Skeletal muscle satellite cell (primary cell): ENCODE data around the gene POLR1A.

ENCODE experiments used
- H3K27me3 ChIP-seq: 2 replicates; pipeline ENCODE4 v1.7.0; 2013; ENCODE audit warnings: low read length; ENCODE audit not compliant: control insufficient read depth, insufficient read depth
- H3K36me3 ChIP-seq: 2 replicates; pipeline ENCODE4 v1.7.0; 2013; ENCODE audit warnings: mild to moderate bottlenecking, control low read depth, low read length; ENCODE audit not compliant: insufficient read depth
- H3K4me1 ChIP-seq: 2 replicates; pipeline ENCODE4 v1.7.0; 2013; ENCODE audit warnings: low read length; ENCODE audit not compliant: control insufficient read depth, insufficient read depth
- H3K4me2 ChIP-seq: 2 replicates; pipeline ENCODE4 v1.7.0; 2013; ENCODE audit warnings: mild to moderate bottlenecking, low read length
- H3K4me3 ChIP-seq: 2 replicates; pipeline ENCODE4 v1.7.0; 2013; ENCODE audit warnings: low read length
- H3K9ac ChIP-seq: 2 replicates; pipeline ENCODE4 v1.7.0; 2013; ENCODE audit warnings: mild to moderate bottlenecking, low read depth, low read length, moderate library complexity
- H3K9me3 ChIP-seq: replicated peaks from 2 replicates; pipeline ENCODE4 v1.7.0; 2013; ENCODE audit warnings: mild to moderate bottlenecking, control low read depth, low read length

POLR1A gene

DNA sequence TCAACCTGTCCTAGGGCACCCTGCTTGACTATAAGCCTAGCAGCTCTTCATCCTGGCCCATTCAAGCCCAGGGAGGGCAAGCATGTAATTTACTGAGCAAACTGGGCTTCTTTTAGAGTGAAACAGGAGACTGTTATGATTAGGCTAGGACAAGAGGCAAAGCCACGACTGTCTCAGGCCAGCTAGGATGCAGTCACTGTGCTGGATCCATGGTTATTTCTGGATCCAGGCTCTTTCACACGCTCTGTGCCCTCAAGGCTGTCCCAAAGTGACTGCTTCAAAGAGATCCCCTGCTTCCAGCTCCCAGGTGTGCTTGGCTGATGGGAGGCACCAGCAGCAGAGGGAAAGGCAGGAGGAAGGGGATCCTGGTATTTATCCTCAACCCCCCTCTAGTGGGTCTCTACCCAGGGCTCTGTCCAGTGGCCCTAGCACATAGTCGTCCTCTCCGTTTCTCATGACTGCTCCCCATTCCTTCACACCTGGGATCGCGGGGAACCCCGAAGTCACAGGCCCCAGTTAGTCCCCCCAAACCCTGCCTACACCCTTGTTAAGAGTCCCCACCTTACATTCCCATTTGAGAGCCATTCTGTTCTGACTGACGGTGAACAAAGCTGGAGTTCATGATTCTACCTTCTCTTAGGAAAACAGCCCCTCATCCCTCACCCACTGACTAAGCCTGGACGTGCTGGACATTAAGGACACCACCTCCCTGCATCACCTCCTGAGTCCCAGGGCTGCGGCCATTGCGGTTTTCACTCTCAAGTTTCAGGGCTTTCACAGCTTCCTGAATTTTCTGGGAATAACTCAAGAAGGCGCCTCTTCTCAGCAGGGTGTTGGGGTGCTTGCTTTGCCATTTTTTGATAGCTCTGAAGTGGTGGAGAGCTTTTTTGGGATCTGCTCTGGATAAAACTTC is 63.2 kb downstream of the POLR1A start:
- H3K27me3 ChIP-seq = no peaks in the 10 kb centered on the region
- H3K36me3 ChIP-seq = peaks cover 86% of the 10 kb centered on the region
- no peak overlapping the region for H3K9ac ChIP-seq
- no peak overlapping the region for H3K4me3 ChIP-seq
- H3K4me1 ChIP-seq = peaks cover 12% of the 10 kb centered on the region
- no peaks in the 10 kb centered on the region for H3K9me3 ChIP-seq
- no peak overlapping the region for H3K4me2 ChIP-seq

DNA sequence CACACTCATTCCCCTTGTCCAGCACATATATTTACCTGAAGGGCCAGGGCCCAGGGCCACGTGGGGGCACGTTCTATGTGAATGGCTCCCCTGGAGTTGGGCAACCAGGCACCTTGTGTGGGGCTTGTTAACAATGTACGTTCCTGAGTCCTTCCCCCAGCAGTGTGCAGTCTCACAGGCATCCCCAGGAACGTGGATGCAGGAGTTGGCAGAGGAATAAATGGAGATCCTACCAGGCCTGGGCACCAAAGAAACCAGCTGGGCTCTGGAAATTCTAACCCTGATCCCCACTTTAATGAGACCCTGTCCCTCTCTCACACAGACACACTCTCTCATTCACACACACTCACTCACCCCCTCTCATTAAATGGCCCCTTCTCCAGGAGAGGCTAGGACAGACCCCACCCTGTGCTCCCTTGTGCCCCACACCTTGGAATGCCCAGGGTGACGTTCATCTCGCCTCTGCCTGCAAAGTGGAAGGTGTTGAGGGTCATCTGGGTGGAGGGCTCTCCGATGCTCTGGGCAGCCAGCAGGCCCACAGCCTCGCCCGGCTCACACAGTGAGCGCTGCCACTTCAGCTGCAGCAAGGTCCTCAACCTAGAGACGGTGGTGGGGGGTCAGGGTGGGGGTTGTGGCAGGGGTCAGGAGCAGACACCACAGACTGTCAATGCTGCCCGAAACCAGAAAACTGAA is 65.6 kb downstream of the POLR1A start:
- H3K36me3 ChIP-seq = peaks cover 69% of the 10 kb centered on the region

DNA sequence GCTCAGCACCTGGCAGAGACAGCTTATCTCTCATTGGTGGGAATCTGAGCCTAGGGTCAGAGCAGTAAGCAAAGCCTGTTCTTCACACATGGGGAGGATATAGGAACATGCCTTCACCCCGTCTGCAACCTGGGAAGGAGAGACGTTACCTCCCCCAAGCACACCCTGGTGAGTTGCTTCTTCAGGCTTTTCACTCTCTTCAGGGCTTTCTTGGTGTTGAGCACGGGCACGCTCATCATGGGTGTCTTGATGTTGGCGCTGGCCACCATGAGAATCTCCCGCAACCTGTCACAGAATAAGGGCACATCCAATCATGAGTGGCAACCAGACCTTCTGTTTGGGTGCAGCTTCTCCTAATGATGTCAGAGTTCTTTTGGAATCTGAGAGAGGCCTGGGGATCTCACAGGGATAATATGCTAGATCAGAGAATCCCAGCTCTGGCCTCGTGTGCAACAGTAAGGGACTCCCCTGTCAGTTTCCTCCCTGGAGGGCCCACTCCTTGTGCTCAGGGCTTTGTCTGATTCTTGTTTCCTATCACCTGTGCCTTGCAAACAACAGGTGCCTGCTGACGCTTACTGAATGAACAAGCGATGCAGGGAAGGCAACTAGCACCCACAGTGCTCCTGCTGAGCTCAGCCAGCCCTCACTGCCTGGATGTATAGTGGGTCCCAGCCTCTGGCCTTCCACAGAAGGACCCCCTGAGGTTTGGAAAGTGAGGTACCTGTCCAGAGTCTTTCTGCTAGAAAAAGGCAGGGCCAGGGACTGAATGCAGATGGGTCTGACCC is 66.3 kb downstream of the POLR1A start:
- H3K36me3 ChIP-seq = peaks cover 66% of the 10 kb centered on the region

More for the DNA sequence above, 65.6 kb downstream of the POLR1A start:
- Histone ChIP-seq H3K9ac (no peak overlapping the region), H3K4me3 (no peak overlapping the region), H3K4me1 (peaks cover 36% of the 10 kb centered on the region), H3K9me3 (no peaks in the 10 kb centered on the region), H3K4me2 (no peak overlapping the region), H3K27me3 (no peaks in the 10 kb centered on the region)

DNA sequence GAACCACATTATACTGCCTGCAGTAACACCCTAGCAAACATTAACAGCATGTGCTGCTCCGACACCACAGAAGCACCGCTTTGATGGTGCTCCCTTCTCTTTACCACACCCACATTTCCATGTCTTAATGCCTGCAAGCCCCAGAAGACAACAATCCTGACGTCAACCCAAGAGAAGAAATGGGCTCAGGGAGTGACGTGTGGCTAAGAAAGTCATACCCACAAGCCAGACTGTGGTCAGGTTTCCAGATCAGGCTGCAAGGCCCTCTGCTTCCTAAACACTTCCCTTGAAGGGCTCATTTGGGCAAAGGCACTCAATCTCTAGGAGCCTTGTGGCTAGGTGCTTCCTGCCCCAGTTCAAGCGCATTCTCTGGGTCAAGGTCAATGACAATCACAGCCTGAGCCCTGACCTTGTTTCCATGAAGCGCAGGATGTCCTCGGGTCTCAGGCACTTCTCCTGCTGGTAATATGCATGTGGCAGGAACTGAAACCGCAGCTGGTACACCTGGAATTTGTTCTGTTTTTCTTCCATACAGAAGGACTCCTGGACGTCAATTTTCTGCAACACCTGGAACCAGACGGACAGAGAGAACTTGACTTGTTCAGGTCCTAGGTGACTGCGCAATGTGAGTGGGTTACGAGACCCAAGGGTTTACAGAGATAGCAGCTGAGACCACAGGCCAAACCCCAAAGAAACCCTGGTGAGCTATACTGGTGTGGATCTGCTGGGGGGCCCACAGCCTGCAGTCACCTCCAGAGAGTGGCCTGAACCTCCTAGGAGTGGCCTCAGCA is 67.2 kb downstream of the POLR1A start:
- Histone ChIP-seq H3K9me3 (no peaks in the 10 kb centered on the region), H3K36me3 (peaks cover 68% of the 10 kb centered on the region), H3K4me1 (peaks cover 37% of the 10 kb centered on the region), H3K27me3 (no peaks in the 10 kb centered on the region), H3K4me2 (no peak overlapping the region), H3K9ac (no peak overlapping the region), H3K4me3 (no peak overlapping the region)

More for the DNA sequence above, 66.3 kb downstream of the POLR1A start:
- no peaks in the 10 kb centered on the region for H3K27me3 ChIP-seq
- no peaks in the 10 kb centered on the region for H3K9me3 ChIP-seq
- no peak overlapping the region for H3K9ac ChIP-seq
- H3K4me3 ChIP-seq = no peak overlapping the region
- peaks cover 37% of the 10 kb centered on the region for H3K4me1 ChIP-seq
- no peak overlapping the region for H3K4me2 ChIP-seq

DNA sequence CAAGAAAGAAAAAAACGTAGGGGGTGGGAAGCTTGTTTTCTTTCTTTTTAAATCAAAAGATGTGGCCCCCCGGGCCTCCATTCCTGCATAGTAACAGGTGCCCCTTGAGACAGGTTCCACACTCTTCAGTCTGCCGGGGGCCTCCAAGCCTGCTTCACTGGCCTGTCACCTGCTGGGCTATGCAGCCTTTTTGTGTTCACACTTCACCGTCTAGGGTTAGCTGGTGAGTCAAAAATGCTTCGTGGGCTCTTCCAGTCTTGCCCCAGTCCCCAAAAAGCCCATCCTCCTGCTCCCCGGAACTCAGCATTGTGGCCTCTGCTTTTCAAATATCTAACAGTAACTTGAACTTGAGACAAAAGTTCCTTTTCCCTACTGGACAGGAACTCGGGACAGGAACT is 67.9 kb downstream of the POLR1A start:
- Histone ChIP-seq H3K4me3 (no peak overlapping the region), H3K9me3 (no peaks in the 10 kb centered on the region), H3K27me3 (no peaks in the 10 kb centered on the region), H3K9ac (no peak overlapping the region), H3K36me3 (peaks cover 68% of the 10 kb centered on the region), H3K4me2 (no peak overlapping the region), H3K4me1 (peaks cover 37% of the 10 kb centered on the region)

DNA sequence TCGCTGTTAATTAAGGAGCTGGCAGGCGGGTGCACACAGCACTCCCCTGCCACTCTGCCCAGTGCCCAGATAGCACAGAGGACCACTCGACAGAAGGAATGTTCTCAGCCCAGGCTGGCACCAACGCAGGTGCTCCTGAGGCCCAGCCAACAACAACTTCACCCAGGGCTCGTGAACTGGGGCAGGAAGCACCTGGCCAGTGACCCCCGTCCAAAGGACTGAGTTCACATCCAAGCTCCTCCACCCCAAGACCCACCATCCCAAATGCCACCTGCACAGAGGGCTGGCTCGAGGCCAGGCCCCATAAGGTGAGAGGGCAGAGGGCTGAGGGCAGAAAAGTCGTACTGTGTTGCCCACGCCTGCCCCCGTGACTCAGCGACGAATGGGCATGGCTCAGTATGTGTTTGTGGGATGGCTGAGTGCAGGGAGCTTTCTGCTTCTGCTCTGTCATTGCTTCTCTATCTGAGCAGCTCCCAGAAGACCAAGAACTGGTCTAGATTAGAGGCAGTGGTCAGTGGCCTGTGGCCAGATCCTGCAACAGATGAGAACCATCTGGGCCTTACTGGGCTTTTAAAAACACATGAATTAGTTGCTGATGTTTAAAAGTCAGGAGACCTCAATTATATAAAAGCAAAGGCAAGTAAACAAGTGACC is 68.4 kb downstream of the POLR1A start:
- no peak overlapping the region for H3K4me2 ChIP-seq
- no peaks in the 10 kb centered on the region for H3K27me3 ChIP-seq
- H3K4me1 ChIP-seq = peaks cover 37% of the 10 kb centered on the region
- no peaks in the 10 kb centered on the region for H3K9me3 ChIP-seq
- peaks cover 65% of the 10 kb centered on the region for H3K36me3 ChIP-seq
- H3K9ac ChIP-seq = peak overlapping the region; percentile 76
- H3K4me3 ChIP-seq = no peak overlapping the region

DNA sequence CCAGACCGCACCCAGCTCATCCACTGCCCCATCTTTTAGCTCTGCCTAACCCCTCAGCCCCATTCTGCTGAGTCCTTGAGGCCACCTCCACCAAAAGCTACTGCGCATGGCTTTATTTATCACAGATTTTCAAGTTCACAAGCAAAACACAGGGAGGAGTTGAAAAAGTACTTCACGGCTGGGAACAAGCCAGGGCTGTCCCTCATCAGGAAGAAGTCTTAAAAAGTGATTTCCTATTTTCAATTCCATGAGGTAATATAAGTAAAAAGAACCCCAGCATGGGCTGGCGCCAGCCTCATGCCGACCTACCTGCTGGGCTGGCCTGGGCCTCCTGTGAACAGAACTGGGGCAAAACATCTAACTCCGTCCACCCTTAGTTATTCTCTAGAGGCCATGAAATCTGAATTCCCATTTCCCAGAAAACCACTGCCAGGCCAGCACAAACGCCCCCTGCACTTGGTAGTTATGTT is 69.0 kb downstream of the POLR1A start:
- Histone ChIP-seq H3K36me3 (peaks cover 65% of the 10 kb centered on the region), H3K9ac (peak overlapping the region; percentile 76), H3K27me3 (no peaks in the 10 kb centered on the region), H3K4me3 (no peak overlapping the region), H3K9me3 (no peaks in the 10 kb centered on the region), H3K4me1 (peaks cover 37% of the 10 kb centered on the region), H3K4me2 (peak overlapping the region; percentile 68)

DNA sequence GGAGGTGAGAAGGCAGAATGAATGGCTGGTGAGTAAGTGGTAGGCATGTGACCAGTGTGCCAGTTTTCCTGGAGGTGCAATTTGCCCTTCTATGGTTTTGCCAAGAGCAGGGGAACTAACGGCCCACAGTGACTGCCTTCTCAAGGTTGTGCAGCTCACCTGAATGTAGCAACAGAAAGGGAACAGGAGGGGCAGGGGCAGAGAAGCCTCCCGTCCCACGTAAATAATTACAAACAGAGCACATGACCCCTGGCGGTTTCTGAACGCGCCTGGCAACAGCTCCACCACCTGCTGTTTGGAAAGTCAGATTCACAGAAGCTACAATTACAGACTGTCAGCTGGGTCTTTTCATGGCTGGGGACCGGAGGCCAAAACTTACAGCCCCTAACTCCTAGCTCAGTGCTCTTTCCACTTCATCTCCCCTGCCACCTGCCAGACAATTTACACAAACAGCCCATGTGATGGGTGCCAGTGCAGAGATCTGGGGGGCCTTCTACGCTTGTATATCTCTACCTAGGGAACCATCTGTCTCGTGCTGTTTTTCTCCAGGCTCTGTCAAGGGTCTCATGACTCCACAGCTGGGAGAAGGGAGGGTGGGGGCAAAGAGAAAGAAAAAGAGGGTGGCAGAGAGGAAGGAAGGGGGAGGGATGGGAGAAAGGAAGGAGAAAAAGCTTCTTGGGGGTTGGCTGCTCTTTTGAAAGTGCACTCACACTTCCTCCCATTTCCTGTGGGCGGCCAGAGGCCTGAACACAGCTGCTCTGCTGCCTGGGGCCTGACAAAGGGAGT is 69.6 kb downstream of the POLR1A start:
- Histone ChIP-seq H3K4me1 (peaks cover 37% of the 10 kb centered on the region), H3K9ac (peak overlapping the region; percentile 76), H3K36me3 (peaks cover 65% of the 10 kb centered on the region), H3K4me3 (peak overlapping the region; percentile 37), H3K27me3 (no peaks in the 10 kb centered on the region), H3K4me2 (peak overlapping the region; percentile 68), H3K9me3 (no peaks in the 10 kb centered on the region)

DNA sequence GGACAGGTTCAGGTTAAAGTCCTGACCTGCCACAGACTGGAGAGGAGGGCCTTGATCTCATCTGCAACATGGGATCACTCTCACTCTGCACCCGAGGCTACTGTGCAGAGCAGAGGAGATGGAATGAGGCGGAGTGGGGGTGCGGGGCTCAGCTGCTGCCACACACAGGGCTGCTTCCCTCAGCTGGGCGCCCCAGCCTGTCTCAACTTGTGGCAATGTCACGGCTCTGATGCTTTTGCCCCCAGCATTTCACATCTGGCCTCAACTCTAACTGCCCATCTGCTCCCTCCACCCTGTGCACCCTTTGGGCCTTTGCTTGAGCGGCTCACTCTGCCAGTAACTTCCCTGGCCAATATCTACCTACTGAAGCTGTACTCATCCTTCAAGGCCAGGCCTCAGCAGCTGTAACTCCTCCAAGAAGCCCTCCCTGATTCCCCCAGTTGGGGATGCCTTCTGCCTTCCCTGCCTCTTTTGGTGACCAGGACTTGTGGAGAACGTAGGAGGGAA is 70.3 kb downstream of the POLR1A start:
- peaks cover 65% of the 10 kb centered on the region for H3K36me3 ChIP-seq
- H3K9me3 ChIP-seq = no peaks in the 10 kb centered on the region
- peak overlapping the region; percentile 27 for H3K9ac ChIP-seq
- peaks cover 37% of the 10 kb centered on the region for H3K4me1 ChIP-seq
- H3K4me3 ChIP-seq = no peak overlapping the region
- H3K4me2 ChIP-seq = peak overlapping the region; percentile 68
- no peaks in the 10 kb centered on the region for H3K27me3 ChIP-seq
